Bronchial epithelial cell (primary cell): ENCODE measurements around the gene SETD4. TPM values are rescaled to one million over a fixed set of nuclear protein-coding genes. Genes with fewer than 3 reads are reported as not detected.

Experiments
- DNase-seq: peaks from one replicate; pipeline ENCODE4 v3.0.0-alpha.2; 2010; ENCODE audit warnings: low read depth
- FAIRE-seq: peaks from 2 replicates; lab custom pipeline; 2011; peaks lifted over from hg19 to GRCh38; lab: Jason Lieb, UNC
- H3K27me3 ChIP-seq: 2 replicates; pipeline ENCODE4 v1.5.1; 2011; ENCODE audit warnings: low read length; ENCODE audit not compliant: control insufficient read depth, insufficient read depth
- H3K36me3 ChIP-seq: 2 replicates; pipeline ENCODE4 v1.5.1; 2011; ENCODE audit warnings: low read length; ENCODE audit not compliant: control insufficient read depth, insufficient read depth
- H3K4me3 ChIP-seq: 2 replicates; pipeline ENCODE4 v1.5.1; 2011; ENCODE audit warnings: mild to moderate bottlenecking, low read depth, low read length, control low read depth
- CTCF ChIP-seq: IDR thresholded peaks from 2 replicates; pipeline ENCODE4 v1.5.1; 2011; ENCODE audit warnings: mild to moderate bottlenecking, moderate library complexity, low read length, control low read depth, inconsistent platforms; ENCODE audit not compliant: insufficient read depth, severe bottlenecking
- total RNA-seq: library from RNA; depleted of rRNA; stranded (reverse); fragments of >200 nt; gene quantifications from 2 replicates; pipeline ENCODE4 v1.2.1, GENCODE V29; 2014

SETD4 gene
- total RNA-seq, 1 donor from 2014 or later: 16.6 TPM

DNA sequence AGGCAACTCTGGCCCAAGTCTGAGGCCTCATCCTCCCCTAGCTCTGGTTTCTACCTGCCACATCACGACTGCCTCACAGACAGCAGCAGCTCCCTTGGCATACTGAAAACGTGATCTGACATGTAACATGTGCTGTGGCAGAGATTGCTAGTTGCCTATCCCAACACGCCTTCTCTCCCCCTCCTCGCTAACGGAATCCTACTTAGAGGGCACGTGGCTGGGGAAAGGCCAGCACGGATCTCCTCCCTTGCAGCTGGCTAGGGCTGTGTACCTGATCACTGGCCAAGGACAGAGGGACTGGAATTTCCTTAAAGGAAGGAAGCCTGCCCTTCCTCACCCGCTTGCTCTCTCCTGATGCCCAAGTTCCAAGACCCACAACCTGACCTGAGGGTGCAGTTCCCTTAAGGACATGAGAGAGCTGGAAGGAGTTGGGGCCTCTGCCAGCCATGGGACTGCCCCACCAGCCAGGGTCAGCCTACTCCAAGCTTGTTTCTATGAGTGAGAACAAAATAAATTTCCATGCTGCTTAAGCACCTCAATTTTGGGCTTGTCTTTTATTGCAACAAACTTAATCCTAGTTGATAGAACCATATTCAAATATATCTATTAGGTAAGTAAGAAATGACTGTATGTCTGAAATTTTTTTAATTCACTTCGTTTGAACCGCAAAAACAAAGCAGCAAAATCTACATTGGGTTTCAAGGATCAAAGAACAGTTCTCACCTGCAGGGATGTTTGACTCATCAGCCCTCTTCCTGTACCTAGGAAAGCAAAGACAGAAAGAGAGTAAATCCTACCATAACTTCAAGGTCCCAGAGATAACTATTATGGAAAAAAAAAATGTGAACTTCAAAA lies 7.2 kb downstream of the SETD4 start:
- Histone ChIP-seq H3K4me3 (no peak overlapping the region), H3K36me3 (peaks cover 34% of the 10 kb centered on the region), H3K27me3 (no peaks in the 10 kb centered on the region)
- no peak for TF ChIP-seq CTCF
- peak; percentile 36 for DNase-seq
- FAIRE-seq: no peak

DNA sequence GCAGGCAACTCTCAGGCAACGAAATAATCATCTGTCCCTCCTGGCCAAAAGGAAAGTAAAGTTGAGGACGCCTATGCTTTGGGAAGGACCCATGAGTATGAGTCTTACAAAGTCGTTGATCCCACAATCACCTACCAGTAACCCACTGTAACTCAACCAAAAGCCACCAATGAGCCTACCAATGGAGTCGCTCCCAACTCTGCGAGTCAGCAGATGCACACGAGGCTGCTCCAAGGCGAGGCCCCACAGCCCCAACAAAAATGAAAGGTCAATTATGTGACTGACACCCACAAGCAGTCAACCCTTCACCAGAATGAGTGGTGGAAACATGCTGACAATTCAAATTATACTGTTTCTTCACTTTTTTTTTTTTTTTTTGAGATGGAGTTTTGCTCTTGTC lies 12.0 kb downstream of the SETD4 start:
- FAIRE-seq: no peak
- TF ChIP-seq CTCF: no peak
- Histone ChIP-seq H3K4me3 (no peak overlapping the region), H3K36me3 (peaks cover 29% of the 10 kb centered on the region), H3K27me3 (no peaks in the 10 kb centered on the region)
- DNase-seq: no peak

DNA sequence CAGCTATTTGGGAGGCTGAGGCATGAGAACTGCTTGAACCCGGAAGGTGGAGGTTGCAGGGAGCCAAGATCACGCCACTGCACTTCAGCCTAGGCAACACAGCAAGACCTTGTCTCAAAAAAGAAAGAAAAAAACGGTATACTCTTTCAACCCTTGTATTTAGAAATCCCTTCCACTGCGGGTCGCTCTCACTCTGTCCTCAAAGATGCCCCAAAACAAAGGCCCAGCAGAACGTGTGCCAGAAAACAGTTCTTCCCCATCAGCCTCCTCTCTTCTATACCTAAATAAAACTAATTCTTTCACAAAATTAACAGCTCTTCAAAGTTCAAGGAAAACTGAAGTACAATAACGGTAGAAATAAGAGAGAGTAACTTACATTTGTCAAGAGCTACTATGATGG lies 13.2 kb downstream of the SETD4 start:
- DNase-seq (no peak), FAIRE-seq (no peak)
- TF ChIP-seq CTCF: no peak
- Histone ChIP-seq H3K4me3 (no peak overlapping the region), H3K36me3 (peaks cover 25% of the 10 kb centered on the region), H3K27me3 (no peaks in the 10 kb centered on the region)

- Histone ChIP-seq H3K4me3 (no peak overlapping the region), H3K36me3 (peaks cover 24% of the 10 kb centered on the region), H3K27me3 (no peaks in the 10 kb centered on the region)
- FAIRE-seq (no peak), DNase-seq (no peak)
- no peak for TF ChIP-seq CTCF
These were observed 14.3 kb downstream of the SETD4 start for GRCh38 chr21:36045993-36046392.

GRCh38 chr21:36044056-36044455 lies 16.3 kb downstream of the SETD4 start:
- Histone ChIP-seq H3K27me3 (no peaks in the 10 kb centered on the region), H3K4me3 (no peak overlapping the region), H3K36me3 (peaks cover 18% of the 10 kb centered on the region)
- no peak for TF ChIP-seq CTCF
- DNase-seq (no peak), FAIRE-seq (no peak)

- FAIRE-seq (no peak), DNase-seq (no peak)
- no peaks in the 10 kb centered on the region for H3K27me3 ChIP-seq
- peaks cover 15% of the 10 kb centered on the region for H3K36me3 ChIP-seq
- H3K4me3 ChIP-seq: no peak overlapping the region
- TF ChIP-seq CTCF: no peak
These were observed 18.4 kb downstream of the SETD4 start for GRCh38 chr21:36041910-36042309.
